Spleen (tissue), 11 donors: Measurements from ENCODE around the gene KIF25. TPM values are rescaled to one million over a fixed set of nuclear protein-coding genes. Genes with fewer than 3 reads are reported as not detected.
A peak's percentile ranks its signal among the peaks of the same experiment; 100 is the strongest.

Experiments
- DNase-seq: peaks from one replicate; pipeline ENCODE4 v3.0.0-alpha.2; 2020
- H3K27ac ChIP-seq, 8 donors: fragments of 200-600 bp; sonication (generic) in 7 of 8; 1 replicate in 4 of 8; 2 replicates in 4 of 8; pipeline versions ENCODE4 v1.5.0 to v1.8.0; 2016 to 2021; ENCODE audit warnings: inconsistent platforms in 4 of 8, mild to moderate bottlenecking in 4 of 8, moderate library complexity in 1 of 8
- H3K27me3 ChIP-seq, 7 donors: fragments of 200-600 bp; sonication (generic) in 6 of 7; replicated peaks in 1 of 7; 1 replicate in 4 of 7; 2 replicates in 3 of 7; pipeline versions ENCODE4 v1.5.0 to v1.8.0; 2016 to 2021; ENCODE audit warnings: inconsistent platforms in 3 of 7, mild to moderate bottlenecking in 1 of 7
- H3K36me3 ChIP-seq, 6 donors: fragments of 200-600 bp; sonication (generic) in 5 of 6; 1 replicate in 4 of 6; 2 replicates in 2 of 6; pipeline versions ENCODE4 v1.5.0 to v1.8.0; 2016 to 2021; ENCODE audit warnings: inconsistent platforms in 2 of 6
- H3K4me1 ChIP-seq, 6 donors: fragments of 200-600 bp; sonication (generic) in 5 of 6; 1 replicate in 3 of 6; 2 replicates in 3 of 6; pipeline versions ENCODE4 v1.5.0 to v1.8.0; 2016 to 2021; ENCODE audit warnings: inconsistent platforms in 3 of 6
- H3K4me3 ChIP-seq, 8 donors: fragments of 200-600 bp; sonication (generic) in 7 of 8; 1 replicate in 4 of 8; 2 replicates in 4 of 8; pipeline versions ENCODE4 v1.5.0 to v1.8.0; 2016 to 2021; ENCODE audit warnings: inconsistent platforms in 4 of 8, mild to moderate bottlenecking in 4 of 8, moderate library complexity in 2 of 8
- H3K9me3 ChIP-seq, 8 donors: fragments of 200-600 bp; sonication (generic) in 7 of 8; 1 replicate in 4 of 8; 2 replicates in 4 of 8; pipeline versions ENCODE4 v1.5.0 to v1.8.0; 2016 to 2021; ENCODE audit warnings: inconsistent platforms in 4 of 8
- CTCF ChIP-seq, 11 experiments: fragments of 200-600 bp in 7 of 11; fragments of 450-650 bp in 4 of 11; sonication (generic) in 4 of 11; IDR thresholded peaks in 8 of 11; conservative IDR thresholded peaks in 3 of 11; 1 replicate in 7 of 11; 2 replicates in 4 of 11; pipeline versions ENCODE4 v1.4.0 to v1.8.0; 2016 to 2021; ENCODE audit warnings: antibody characterized with exemption in 11 of 11, inconsistent platforms in 4 of 11, mild to moderate bottlenecking in 1 of 11
- POLR2A ChIP-seq, 3 donors: fragments of 450-650 bp; IDR thresholded peaks; one replicate each; pipeline ENCODE4 v1.5.1; 2017; ENCODE audit warnings: antibody characterized with exemption in 3 of 3, mild to moderate bottlenecking in 1 of 3
- POLR2AphosphoS5 ChIP-seq, 3 donors: sonication (generic); formaldehyde crosslinking; IDR thresholded peaks; one replicate each; pipeline ENCODE4 v1.5.1; 2017; ENCODE audit warnings: antibody characterized with exemption in 3 of 3
- WGBS, 5 donors: extraction: QIAGEN DNeasy Blood & Tissue Kit in 3 of 5; methylation state at CpG; one replicate each; pipeline versions ENCODE4 v1.1.5 to v1.1.7; 2013 to 2018; 5-methylcytosine and 5-hydroxymethylcytosine counted together
- intact Hi-C: fragments of 100-400 bp; cut with DNase I; formaldehyde crosslinking; loops from one replicate; pipeline ENCODE4 v1.15.0; 2023; ENCODE audit warnings: low total_unique reads
- polyA plus RNA-seq, 3 donors: library from polyadenylated mRNA; stranded (reverse); fragments of 200-250 nt; gene quantifications; one replicate each; pipeline ENCODE4 v1.2.1, GENCODE V29; 2013
- total RNA-seq, 7 donors: library from RNA; depleted of rRNA in 3 of 7; stranded (reverse); fragments of >200 nt in 3 of 7; fragmentation: NEBNext Ultra II Directional in 4 of 7; extraction: Animal tissue kit (Norgen Biotek cat#: 25700) in 4 of 7; gene quantifications; one replicate each; pipeline versions ENCODE4 v1.1.0 to v1.2.1, GENCODE V29; 2016 to 2021
- donor health status: healthy with polysubstance abuse.
- donor health status: DM: no; HTN: no; CAD: no; lungs with moderate emphysema.
- donor health status: DM: no; HTN: no; CAD: no.
- donor health status: Bipolar disorder and iron deficiency.
- donor health status: healthy.
- donor health status: DM: no; HTN: no; CAD: no.
- donor health status: DM: yes; HTN: yes; CAD: no.

KIF25 gene
- total and polyA plus RNA-seq, 10 donors = 0.32 to 1.7 (median 0.49) TPM; not detected in 3

GRCh38 chr6:167951781-167952511 is 45.5 kb upstream of the KIF25 start:
- intact Hi-C loops = no loop called here
- peaks cover 0 to 92% (median 39%) of the 10 kb centered on the region in 6 donors for H3K36me3 ChIP-seq
- no peaks in the 10 kb centered on the region for H3K9me3 ChIP-seq
- no peak for DNase-seq
- H3K4me1 ChIP-seq = no peaks in the 10 kb centered on the region
- no peak for TF ChIP-seq POLR2A (IDR thresholded peaks at IDR 0.05)
- peak in 1 of 3 donors; percentile 11 for TF ChIP-seq POLR2AphosphoS5 (IDR thresholded peaks at IDR 0.05)
- no peak for TF ChIP-seq CTCF (IDR thresholded peaks at IDR 0.05 in 8 of 11, conservative IDR thresholded peaks at IDR 0.05 in 3 of 11)
- no peak overlapping the region for H3K4me3 ChIP-seq
- H3K27ac ChIP-seq = no peak overlapping the region
- H3K27me3 ChIP-seq = no peaks in the 10 kb centered on the region
- 88 to 94% (median 90%) methylated on average over 29 of the region's 29 CpGs for WGBS, 5 donors

DNA sequence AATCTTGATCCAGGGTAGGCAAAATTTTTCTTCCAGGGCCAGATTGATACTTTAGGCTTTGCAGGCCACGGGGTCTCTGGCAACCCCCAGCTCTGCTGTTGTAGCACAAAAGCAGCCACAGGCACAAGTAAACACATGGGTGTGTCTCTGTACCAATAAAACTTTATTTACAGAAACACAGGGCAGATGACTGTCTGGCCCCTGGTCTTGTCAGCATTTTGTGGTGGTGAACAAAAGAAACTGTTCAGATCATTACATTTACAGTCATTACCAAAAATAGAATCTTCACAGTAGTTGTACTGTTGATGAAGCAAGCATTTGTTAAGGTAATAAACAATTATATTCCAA is 45.0 kb upstream of the KIF25 start:
- Histone ChIP-seq H3K4me1 (no peaks in the 10 kb centered on the region), H3K9me3 (no peaks in the 10 kb centered on the region), H3K4me3 (no peak overlapping the region), H3K36me3 (peaks cover 0 to 92% (median 39%) of the 10 kb centered on the region in 6 donors), H3K27me3 (no peaks in the 10 kb centered on the region), H3K27ac (no peak overlapping the region)
- TF ChIP-seq POLR2A (IDR thresholded peaks at IDR 0.05) (no peak), CTCF (IDR thresholded peaks at IDR 0.05 in 8 of 11, conservative IDR thresholded peaks at IDR 0.05 in 3 of 11) (no peak), POLR2AphosphoS5 (IDR thresholded peaks at IDR 0.05) (no peak)
- no peak for DNase-seq
- 84 to 100% (median 94%) methylated on average over 1 of the region's 1 CpG for WGBS, 5 donors
- intact Hi-C loops = no loop called here

DNA sequence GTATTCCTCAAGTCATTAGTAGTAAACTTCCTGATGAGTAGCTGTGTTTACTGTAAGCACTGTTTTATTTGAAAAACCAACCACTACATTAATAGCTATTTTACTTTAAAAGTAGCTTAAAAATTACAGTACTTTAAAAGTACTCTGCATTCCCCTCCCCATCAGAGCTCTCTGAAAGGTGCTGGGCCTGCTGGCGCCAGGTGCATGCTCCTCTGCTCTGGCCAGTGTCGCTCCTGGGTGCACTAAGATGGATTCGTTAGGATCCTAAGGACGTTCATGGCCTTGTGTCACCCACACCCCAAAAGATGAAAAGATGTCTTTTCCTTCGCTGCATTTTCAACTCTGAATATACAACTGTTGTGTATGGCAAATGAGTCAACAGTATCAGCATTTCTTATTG is 43.9 kb upstream of the KIF25 start:
- Histone ChIP-seq H3K27me3 (no peaks in the 10 kb centered on the region), H3K36me3 (peaks cover 0 to 86% (median 35%) of the 10 kb centered on the region in 6 donors), H3K4me1 (no peaks in the 10 kb centered on the region), H3K4me3 (no peak overlapping the region), H3K9me3 (no peaks in the 10 kb centered on the region), H3K27ac (no peak overlapping the region)
- TF ChIP-seq CTCF (IDR thresholded peaks at IDR 0.05 in 8 of 11, conservative IDR thresholded peaks at IDR 0.05 in 3 of 11) = no peak
- TF ChIP-seq POLR2A (IDR thresholded peaks at IDR 0.05) = no peak
- TF ChIP-seq POLR2AphosphoS5 (IDR thresholded peaks at IDR 0.05) = no peak
- intact Hi-C loops = no loop called here
- DNase-seq = no peak
- 90 to 96% (median 94%) methylated on average over 5 of the region's 5 CpGs for WGBS, 5 donors

GRCh38 chr6:167954151-167954550 is 43.3 kb upstream of the KIF25 start:
- Histone ChIP-seq H3K9me3 (no peaks in the 10 kb centered on the region), H3K27ac (no peak overlapping the region), H3K4me1 (no peaks in the 10 kb centered on the region), H3K27me3 (no peaks in the 10 kb centered on the region), H3K36me3 (peaks cover 0 to 80% (median 30%) of the 10 kb centered on the region in 6 donors), H3K4me3 (no peak overlapping the region)
- WGBS, 5 donors = 93 to 98% (median 96%) methylated on average over 3 of the region's 3 CpGs
- intact Hi-C loops = no loop called here
- no peak for DNase-seq
- TF ChIP-seq POLR2AphosphoS5 (IDR thresholded peaks at IDR 0.05) (no peak), CTCF (IDR thresholded peaks at IDR 0.05 in 8 of 11, conservative IDR thresholded peaks at IDR 0.05 in 3 of 11) (no peak), POLR2A (IDR thresholded peaks at IDR 0.05) (no peak)
